ENCODE results near the gene MTR. TPM values are rescaled to one million over a fixed set of nuclear protein-coding genes. Genes with fewer than 3 reads are reported as not detected.

Gene MTR
- total RNA-seq, 1 experiment from 2014 or later: 24.6 TPM

GRCh38 chr1:236887081-236887480, 92.0 kb downstream of the MTR start:
- Histone ChIP-seq H3K9me2 (ENCODE audit: insufficient read depth) (no peaks in the 10 kb centered on the region), H4K20me1 (ENCODE audit: insufficient read depth) (no peaks in the 10 kb centered on the region), H3K36me3 (ENCODE audit: control insufficient read depth in 1 of 2, insufficient read depth in 2 of 2, low read length in 2 of 2) (peaks cover 5 to 11% of the 10 kb centered on the region in 2 experiments; a peak in 3 of 4 replicates), H2AFZ (ENCODE audit: low read depth, low read length, poor library complexity, severe bottlenecking) (no peak overlapping the region), H3K4me1 (ENCODE audit: control insufficient read depth in 1 of 2, insufficient read depth in 2 of 2, low read length in 2 of 2) (no peaks in the 10 kb centered on the region), H3K9ac (ENCODE audit: low read length) (no peak overlapping the region), H3K4me2 (ENCODE audit: low read length) (no peak overlapping the region), H3K4me3 (replicated peaks in 1 of 2; ENCODE audit: low read depth in 1 of 2, low read length in 2 of 2) (no peak overlapping the region), H3K9me3 (ENCODE audit: control insufficient read depth in 1 of 2, insufficient read depth in 1 of 2, low read depth in 1 of 2, low read length in 2 of 2) (no peaks in the 10 kb centered on the region), H3K79me2 (ENCODE audit: insufficient read depth, low read length) (no peaks in the 10 kb centered on the region), H3K27ac (ENCODE audit: low read depth, low read length) (no peak overlapping the region), H3K27me3 (ENCODE audit: insufficient read depth, low read length) (no peaks in the 10 kb centered on the region)
- no peak for DNase-seq (ENCODE audit: low read depth, low spot score)
- intact Hi-C loops (cut with micrococcal nuclease): no loop called here
- BruUV-seq (replicated peaks): no TSS peak
- ATAC-seq: no peak
- POLR2A ChIA-PET: no interaction called here
- TF ChIP-seq TCF7L2 (IDR thresholded peaks at IDR 0.05; ENCODE audit: borderline replicate concordance, extremely low read depth, insufficient read depth, insufficient read length) (no peak), CBX3 (IDR thresholded peaks at IDR 0.05; ENCODE audit: low read depth) (no peak), FOSL1 (IDR thresholded peaks at IDR 0.05; ENCODE audit: low read depth) (no peak), ZNF274 (IDR thresholded peaks at IDR 0.05; ENCODE audit: low read depth, low read length) (no peak), SP1 (IDR thresholded peaks at IDR 0.05; ENCODE audit: low read depth) (no peak), JUND (IDR thresholded peaks at IDR 0.05) (no peak), SIN3A (IDR thresholded peaks at IDR 0.05; ENCODE audit: low read depth) (no peak), SRF (IDR thresholded peaks at IDR 0.05; ENCODE audit: low read depth) (no peak), YY1 (IDR thresholded peaks at IDR 0.05; ENCODE audit: extremely low read depth, insufficient replicate concordance, low read depth, low read length) (no peak), ELF1 (IDR thresholded peaks at IDR 0.05; ENCODE audit: borderline replicate concordance, low read depth) (no peak), ZFX (IDR thresholded peaks at IDR 0.05) (no peak), EGR1 (IDR thresholded peaks at IDR 0.05; ENCODE audit: low read depth) (no peak), MAX (IDR thresholded peaks at IDR 0.05) (no peak), RAD21 (IDR thresholded peaks at IDR 0.05; ENCODE audit: low read depth) (no peak), REST (IDR thresholded peaks at IDR 0.05; ENCODE audit: low read depth) (no peak), ZBTB33 (IDR thresholded peaks at IDR 0.05; ENCODE audit: extremely low read depth, insufficient replicate concordance, low read length) (no peak), POLR2AphosphoS5 (IDR thresholded peaks at IDR 0.05; ENCODE audit: low read depth, low read length) (no peak)
- CTCF ChIA-PET: no interaction called here
- RAD21 ChIA-PET (ENCODE audit: low non-redundant PET in 1 of 2, low total read pairs in 2 of 2, uncharacterized antibody in 2 of 2, unreplicated experiment in 2 of 2): no interaction called here

Measured in HCT116 (cell line).